NCI-H748 treated with DMSO at 0.1 percent for 48 hours (cell line): ENCODE results near the gene UIMC1.

Experiments used
- DNase-seq: peaks from one replicate; lab custom pipeline; 2025; lab: John Stamatoyannopoulos, UW

Gene UIMC1

DNA sequence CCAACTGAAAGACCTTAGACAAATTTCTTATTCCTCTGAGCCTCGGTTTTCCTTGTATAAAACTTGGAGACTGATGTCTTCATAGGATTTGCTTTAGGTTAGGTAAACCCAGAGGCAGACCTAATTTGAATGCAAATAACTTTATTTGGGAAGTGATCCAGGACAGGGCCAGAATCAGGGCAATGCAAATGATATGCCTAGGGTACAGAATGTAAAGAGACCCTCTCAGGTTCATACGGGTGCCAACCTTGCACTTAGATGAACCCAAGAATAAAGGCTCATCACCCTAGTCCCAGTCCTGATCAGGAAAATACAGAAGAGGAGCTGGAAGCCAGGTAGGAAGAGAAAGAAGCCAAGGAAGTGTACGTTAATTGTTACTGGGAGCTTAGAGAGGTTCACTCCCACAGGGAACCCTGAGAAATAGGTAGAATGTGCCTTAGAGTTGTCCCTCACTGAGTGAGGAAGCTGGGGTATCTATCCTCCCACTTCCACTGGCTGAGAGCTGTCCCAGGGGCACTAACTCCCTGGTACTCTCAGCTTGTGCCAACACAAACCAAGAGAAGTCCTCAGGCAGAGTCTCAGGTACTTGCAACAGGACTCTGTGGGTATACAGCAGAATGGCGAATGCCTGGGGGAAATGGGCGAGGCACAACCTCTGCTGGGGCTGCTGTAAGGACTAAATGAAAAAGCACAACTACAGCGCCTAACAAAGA is 104.3 kb downstream of the UIMC1 start:
- no peak for DNase-seq

DNA sequence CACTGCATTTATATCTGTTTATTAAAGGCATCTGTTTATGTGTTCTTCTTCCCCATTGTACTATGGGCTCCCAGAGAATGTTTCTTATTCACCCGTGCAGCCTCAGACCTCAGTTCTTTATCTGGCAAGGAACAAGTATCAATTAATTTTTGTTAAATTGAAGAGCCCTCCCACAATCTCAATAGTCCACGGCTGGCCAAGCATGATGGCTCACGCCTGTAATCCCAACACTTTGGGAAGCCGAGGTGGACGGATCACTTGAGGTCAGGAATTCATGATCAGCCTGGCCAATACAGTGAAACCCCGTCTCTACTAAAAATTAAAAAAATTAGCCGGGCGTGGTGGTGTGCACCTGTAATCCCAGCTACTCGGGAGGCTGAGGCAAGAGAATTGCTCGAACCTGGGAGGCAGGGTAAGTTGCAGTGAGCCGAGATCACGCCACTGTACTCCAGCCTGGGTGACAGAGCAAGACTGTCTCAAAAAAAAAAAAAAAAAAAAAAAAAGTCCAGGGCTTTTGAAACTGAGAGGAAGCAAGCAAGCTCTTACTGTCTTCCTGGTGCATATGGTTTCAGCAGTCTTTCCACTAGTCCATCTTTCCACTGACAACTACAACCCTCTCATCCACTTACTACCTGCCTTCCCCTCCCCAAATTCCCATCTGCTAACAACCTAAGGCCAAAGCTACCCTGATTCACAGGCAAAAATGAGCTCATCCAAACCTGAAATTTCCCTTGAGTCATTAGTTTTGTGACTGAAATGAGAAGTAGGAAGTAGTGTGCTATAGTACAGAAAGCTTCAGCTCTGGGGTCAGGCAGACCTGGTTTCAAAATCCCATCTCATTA is 105.1 kb downstream of the UIMC1 start:
- DNase-seq, result no peak

DNA sequence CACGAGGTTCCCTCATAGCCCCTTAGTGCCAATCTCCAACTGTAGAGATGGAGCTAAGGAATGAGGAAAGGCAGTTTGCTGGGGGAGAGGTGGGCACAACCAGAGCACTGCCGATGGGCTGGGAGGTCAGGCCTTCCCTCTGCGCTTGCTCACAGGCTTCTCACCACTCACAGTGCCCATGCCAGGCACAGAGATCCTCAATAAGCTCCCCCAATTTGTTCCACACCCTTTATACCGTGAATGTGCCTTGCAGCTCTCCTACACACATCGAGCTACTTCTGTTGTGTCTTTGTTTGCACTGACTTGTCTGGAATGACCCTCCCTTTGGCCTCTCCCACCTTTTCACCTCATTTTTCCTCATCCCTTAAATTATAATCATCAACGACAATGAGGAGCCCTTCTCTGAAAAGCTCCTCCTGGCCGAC is 105.8 kb downstream of the UIMC1 start:
- no peak for DNase-seq

DNA sequence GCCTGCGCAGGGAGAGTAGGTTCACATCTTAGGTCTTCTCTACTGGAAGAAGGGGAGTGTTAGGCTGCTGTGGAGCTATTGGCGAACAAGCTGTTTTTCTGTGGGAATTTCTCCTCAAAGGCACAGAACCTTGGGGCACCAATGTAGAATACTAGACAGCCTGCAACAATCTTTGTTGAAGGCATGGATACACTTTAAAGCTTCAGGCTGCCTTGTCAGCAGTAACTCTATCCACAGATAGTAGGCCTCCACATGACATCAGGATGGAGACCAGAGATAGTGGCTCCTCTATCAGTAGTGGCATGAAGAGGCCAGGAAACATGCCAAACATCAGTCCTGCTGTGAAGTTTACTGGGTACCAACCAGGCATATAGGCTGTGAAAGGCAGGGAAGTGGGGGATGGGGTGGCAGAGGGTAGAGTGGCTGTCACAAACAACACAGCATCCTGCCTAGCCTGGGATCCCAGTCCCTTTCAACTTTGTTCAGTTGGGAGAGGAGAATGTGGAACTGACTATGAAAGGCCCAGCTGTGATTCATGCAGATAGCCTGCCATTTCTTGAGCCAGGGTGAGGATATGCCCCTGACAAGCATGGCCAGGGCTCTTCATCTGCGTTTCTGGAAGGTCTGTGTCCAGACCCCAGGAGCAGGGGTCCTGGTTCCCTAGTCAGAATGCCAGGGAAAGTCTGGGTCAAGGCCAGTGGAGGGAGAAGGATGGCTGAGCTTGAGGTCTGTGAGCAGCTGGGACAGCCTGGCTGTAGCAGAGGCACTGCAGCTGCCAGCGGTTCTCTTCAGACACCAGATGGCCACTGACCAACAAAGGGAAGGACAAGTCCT is 106.4 kb downstream of the UIMC1 start:
- no peak for DNase-seq

DNA sequence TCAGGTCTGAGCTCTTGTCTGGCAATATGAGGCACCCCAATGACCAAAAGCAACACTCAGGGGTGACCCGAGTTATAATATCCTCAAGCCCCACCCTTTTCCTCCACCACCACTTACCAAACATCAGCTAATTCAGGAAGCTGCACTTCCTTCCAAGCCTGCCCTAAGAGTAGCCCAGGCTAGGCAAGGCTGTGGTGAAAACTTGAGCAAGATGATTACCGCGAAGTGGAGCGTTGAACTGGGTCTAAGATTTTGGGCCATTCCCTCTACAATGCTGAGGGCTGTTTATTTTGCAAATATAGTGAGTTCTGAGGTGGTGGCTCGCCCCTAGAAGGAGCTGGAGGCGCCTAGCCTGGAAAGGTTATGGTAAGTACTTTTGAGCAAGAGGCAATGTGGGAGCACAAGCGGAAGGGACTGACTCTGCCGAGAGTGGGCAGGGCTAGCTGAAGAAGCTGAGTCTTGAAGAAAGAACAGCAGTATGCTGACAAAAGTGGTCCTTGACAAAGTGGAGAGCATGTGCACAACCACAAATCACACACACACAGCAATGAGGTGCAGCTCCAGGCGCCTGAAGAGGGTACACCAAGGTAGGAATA is 107.2 kb downstream of the UIMC1 start, which contains the start of gene HK3:
HK3 (minus strand) TSS at position 51 of the 596 bp plus-strand sequence. CDS start 3,187 bp downstream, outside the sequence.
- DNase-seq, result no peak

DNA sequence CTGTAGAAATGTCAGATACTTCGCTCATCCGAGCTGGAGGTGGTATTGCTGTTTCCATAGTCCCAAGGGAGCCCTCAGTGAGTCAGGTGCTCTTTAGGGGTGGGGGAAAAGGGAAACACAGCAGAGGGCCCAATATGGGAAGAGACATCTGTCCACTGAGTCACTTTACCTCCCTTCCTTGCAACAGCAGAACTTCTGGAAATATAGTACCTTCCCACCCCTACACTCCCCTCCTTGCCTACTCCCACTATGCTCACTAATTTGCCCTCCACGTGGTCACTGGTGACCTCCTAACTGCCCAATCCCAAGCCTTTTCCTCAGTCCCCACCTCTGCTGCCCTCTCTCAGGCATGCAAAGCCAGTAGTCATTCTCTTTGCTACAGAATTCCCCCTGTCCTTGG is 109.3 kb downstream of the UIMC1 start:
- no peak for DNase-seq

DNA sequence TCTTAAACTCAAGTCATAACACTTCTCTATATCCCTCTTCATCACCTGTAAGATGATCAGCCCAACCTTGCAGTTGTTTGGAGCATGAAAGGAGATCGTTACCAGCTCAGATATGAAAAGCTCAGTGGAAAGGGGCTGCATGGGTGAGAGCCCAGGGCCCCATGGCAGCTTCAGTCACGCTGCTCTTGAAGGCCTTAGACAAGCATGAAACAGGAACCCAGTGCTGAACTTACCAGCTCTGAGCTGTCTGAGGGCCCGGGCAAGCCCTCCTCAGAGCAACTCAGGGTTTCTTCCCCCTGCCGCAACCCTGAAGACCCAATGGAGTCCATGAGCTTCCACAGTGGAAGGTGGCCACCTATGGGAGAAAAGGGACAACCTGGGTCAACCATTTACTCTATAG is 110.7 kb downstream of the UIMC1 start:
- DNase-seq, result no peak

DNA sequence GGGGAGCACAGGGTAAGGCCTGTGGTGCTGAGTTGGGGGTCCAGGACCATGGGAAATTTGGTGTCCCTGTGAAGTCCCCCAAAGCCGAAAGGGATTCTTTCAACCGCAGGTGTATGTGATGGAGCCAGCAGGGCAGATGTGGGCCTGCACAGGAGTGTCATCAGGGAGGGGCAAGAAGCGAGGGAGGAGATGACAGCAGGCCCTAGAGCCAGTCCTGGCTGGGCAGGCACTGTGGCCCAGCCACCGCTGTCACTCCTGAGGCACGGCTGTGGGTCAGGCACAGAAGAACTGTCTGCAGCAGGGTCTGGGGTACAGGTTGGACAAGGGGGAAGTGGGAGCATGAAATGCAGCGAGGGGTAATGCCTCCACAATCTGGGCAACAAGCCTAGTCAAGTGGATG is 112.3 kb downstream of the UIMC1 start:
- no peak for DNase-seq

DNA sequence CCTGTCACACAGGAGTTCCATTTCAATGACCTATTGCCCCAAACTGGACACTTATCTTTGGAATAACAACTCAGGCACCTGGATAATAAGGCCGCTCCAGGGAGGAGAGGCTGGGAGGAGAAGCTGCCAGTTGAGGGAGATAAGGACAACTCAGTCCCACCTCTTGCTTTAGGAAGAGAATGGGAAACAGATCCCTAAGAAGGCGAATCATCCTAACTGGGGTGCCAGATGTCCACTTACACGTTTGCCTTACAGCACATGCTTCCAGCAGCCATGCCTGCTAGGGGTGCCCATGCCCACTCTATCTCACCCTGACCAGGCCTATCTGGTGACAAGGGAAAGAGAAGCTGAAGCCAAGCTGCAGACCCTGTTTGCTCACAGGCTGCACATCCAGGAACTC is 113.9 kb downstream of the UIMC1 start:
- no peak for DNase-seq

DNA sequence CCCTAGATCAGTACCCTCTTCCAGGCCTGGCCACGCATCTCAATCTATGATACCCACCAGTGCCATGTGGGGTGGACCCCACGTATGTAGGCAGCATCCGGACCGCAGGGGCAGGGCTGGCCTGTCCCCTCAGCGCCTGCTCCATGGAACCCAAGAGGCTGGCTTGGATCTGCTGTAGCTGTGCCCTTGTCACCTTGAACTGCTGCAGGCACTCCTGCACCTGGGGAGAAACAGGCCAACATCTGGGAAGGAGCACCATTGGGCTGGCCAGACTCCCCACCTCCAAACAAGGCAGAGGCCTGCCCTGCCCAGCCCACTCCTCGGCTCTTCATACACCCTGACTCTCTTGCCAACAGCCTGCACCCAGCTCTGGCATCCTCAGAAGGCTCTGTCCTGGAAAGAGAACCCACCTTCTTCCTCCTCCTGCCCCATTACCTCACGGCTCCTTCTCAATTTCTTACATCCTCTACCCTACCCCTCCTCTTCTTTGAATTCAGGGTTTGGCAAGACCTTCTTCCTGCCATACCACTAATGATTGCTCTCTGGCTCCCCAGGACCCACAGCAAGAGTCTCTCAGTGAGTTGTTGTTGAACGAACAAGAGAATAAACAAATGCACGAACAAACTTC is 115.1 kb downstream of the UIMC1 start:
- no peak for DNase-seq

DNA sequence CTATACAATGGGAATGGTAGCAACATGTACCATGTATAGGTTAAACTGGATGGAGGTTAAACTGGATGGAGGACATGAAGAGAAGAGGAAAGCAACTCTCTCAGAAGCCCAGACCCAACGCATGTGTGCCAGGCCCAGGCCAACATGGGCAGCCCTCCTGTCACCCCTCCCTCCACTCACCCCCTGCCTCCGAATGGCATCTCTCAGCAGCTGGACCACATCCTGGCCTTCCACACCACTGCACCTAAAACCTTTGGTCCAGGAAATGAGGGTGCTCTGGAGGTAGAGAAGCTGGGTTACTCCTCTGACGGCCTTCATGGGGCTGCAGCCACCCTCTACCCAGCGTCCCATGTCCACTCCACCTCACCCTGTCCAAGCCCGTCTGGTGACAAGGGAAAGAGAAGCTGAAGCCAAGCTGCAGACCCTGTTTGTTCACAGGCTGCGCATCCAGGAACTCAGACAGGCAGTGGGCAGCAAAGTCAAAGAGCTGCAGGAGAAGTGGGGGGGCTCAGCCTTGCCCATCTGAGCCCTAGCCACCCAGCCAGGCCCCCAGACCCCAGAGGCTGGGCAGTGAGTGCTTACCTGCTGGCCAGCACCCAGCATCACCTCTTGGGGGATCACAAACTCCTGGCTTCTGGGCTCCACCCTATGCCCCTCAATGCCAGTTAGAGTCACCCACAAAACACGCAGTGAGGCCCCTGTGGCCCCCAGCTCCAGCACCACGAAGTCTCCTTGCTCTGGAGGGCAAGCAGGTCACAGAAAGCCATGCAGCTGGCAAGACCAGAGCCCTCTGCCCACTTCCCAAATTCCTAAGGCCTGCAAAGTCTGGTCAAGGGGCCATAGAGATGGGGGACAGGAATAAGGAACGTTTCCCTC is 115.9 kb downstream of the UIMC1 start:
- no peak for DNase-seq

DNA sequence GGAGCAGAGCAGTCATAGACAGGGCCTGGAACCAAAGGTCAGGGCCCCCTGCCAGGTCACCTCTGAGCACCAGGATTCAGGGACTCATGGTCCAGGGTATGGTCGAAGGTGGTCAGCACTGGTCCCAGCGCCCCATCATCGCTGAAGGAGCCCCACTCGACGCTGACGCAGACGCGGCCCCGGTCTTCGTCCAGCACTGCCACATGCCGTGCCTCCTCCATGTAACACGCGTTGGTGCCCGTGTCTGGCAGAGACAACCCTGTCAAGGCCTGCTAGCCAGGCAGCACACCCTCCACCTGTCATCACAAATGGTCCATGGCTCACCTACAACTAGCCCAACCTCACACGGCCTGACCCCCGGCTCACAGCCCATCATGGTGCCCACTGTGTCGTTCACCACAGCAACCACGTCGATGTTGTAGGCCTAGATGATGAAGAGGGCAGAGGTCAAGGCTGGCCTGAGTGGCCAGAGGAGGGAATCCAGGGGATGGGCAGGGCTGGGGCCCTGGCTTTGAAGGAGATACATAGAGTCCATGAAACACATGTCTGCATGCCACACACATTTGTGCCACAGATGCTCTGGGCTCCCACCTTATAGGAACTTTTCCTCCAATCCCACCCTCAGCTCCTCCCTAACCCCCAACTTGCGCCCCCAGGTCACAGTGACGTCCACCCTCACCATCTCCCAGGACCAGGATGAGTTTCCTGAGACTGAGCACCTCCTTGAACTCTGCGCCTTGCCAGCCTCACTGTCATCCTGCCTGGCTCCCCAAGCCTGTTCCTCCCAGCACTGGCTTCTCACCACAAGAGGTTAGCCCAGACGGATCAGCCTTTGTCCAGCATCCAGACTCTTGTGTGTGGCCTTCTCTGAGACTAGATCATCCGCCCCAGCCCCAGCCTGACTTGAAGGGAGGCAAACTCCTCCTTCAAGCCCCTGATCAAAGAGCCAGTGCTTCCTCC is 117.0 kb downstream of the UIMC1 start:
- no peak for DNase-seq

DNA sequence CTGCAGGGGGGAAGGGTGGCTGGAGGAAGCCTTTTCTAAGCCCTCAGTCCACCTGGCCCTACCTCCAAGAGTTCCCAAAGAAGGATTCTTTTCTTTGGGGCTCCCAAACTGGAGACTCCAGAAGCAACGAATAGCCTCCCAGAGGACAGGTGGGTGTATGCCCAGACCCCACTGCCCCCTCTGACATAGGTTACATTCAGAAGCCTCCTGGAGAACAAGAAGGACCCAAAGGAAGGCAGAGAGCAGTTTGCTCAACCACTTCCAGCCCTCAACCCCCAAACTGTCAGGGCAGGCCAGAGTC is 117.8 kb downstream of the UIMC1 start:
- DNase-seq, result no peak

DNA sequence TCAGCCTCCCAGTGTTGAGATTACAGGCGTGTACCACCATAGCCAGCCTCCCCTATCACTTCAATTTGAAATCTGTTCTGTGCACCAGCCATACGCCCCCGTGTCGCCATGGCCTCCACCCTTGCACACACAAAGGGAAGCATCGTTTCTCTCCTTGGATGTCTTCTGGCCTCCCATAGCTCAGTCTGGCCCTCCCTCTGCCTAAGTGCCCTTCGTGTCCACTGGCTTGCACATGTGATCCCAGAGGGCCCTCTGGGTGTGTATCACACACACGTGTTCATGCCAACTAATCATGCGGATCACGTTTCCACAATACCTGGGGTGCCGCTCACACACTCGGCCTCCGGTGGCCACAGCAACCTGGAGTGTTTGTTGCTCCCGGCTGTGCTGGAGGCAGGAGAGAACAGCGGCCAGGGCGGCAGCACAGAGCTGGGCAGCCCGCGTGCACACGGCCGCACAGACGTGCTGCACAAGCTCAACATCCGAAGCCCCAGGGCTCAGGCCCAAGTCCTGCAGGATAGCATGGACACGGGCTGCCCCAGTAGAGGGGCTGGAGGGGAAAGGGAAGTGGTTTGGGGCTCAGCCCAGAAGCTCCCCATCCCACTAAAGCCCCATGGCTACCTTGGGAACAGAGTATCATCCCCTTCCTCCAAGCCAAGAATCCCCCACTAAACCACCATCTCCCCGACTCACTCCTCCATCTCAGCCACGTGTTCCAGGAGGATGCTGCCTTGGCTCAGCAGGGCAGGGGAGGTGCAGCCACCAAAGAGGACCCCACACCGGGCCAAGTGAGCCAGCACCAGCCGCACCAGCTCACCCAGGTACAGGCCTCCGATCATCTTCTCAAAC is 118.3 kb downstream of the UIMC1 start:
- no peak for DNase-seq

DNA sequence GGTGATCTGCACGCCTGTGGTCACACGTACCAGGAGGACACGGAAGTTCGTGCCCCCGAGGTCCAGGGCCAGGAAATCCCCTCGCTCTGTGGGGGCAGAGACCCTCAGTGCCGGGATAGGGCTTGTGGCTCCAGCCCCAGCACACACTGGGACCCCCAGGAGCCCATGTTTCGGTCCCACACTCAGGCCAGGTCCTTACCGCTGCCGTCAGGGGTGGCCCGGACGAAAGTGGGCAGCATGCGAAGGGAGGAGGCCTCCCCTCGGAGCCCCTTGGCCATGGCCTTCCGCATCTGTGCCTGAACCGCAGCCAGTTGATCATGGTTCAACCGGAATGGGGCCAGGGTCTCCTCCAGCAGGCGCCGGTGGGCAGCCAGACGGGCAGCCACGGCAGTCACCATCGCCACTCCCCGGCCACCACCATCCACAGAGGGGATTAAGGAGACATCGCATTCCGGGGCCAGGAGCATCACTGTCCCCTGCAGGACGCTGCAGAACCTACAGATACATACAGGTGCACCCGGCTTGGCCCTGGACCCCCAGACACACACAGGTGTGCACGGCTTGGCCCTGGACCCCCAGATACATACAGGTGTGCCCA is 119.2 kb downstream of the UIMC1 start:
- DNase-seq, result no peak

DNA sequence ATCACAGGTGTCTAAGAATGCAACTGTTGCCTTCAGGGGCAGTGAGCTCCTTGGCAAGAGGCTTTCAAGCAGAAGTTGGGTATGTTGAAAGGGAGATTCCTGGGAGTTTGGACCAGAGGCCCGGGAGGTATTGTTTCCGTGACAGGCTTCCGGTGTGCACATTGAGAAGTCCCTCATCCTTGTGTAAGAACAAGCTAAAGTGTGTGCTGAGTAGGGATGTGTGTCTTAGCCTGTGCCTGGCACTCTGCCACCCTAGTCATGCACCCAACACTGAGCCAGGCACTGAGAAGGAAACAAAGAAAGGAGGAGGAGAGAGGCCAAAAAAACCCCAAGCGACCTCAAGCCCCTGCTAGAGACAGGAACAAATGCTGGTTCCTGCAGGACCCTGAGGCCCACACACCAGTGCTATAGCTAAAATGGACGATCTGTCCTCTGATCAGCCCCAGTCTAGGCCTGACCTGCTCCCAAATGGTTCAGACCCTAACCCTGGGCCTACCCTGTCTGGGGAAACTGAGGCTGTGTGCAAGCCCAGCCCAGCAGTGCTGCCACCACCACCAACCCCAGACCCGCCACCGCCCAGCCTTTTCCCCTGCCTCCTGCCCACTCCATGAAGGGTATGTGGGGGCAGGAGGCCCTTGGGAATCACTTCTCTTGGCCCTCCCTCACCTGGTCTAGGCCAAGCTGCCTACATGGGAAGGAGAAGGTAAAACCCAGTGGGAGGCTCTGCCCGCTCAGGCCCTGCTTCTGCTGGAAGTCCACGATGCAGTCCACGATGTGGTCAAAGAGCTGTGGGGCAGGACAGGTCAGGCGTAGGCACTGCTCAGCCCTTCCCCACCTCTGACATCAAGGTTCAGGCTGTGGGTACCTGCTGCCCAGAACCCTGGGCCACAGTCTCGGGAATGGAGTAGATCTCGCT is 120.0 kb downstream of the UIMC1 start:
- no peak for DNase-seq

DNA sequence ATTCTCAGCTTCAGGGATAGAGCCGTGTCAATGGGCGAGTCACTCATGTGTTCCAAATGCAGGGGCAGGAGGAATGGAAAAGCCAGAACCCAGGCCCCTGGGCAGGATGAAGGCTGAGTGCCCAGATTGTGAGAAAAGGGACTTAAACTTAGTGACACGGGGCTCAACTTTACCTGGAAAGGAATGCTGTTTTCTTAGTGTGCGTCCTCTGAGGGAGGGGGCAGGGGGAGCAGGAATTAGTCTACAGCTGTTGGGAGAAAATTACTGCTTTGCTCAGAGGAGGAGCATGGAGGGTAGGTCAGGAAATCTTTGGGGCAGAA is 122.0 kb downstream of the UIMC1 start:
- no peak for DNase-seq
